Activated CD4-positive, alpha-beta memory T cell treated with anti-CD3 and anti-CD28 coated beads for 36 hours (primary cell): ENCODE data around the gene BMAL2. TPM values are rescaled to one million over a fixed set of nuclear protein-coding genes. Genes with fewer than 3 reads are reported as not detected.
A peak's percentile ranks its signal among the peaks of the same experiment; 100 is the strongest.

Source experiments
- CTCF ChIA-PET: fragments of 350-600 bp; sonication (Branson Sonifier 250); formaldehyde crosslinking; loops from one replicate; lab custom pipeline; 2021; ENCODE audit warnings: antibody characterized with exemption, inconsistent platforms; lab: Charles Lee
- POLR2A ChIA-PET: fragments of 350-600 bp; sonication (Branson Sonifier 250); formaldehyde crosslinking; loops from one replicate; lab custom pipeline; 2021; ENCODE audit warnings: antibody characterized with exemption; lab: Charles Lee
- DNase-seq: peaks from one replicate; pipeline ENCODE4 v3.0.0-alpha.2; 2020
- H3K27ac Mint-ChIP-seq: one replicate; pipeline ENCODE4 v1.8.0; 2021; ENCODE audit warnings: mixed read lengths
- H3K27me3 Mint-ChIP-seq: one replicate; pipeline ENCODE4 v1.8.0; 2021; ENCODE audit warnings: mixed read lengths
- H3K36me3 Mint-ChIP-seq: one replicate; pipeline ENCODE4 v1.8.0; 2021; ENCODE audit warnings: mixed read lengths
- H3K4me1 Mint-ChIP-seq: one replicate; pipeline ENCODE4 v1.8.0; 2021; ENCODE audit warnings: low read depth, mixed read lengths
- H3K4me3 Mint-ChIP-seq: one replicate; pipeline ENCODE4 v1.8.0; 2021; ENCODE audit warnings: mild to moderate bottlenecking, mixed read lengths
- H3K9me3 Mint-ChIP-seq: one replicate; pipeline ENCODE4 v1.8.0; 2021; ENCODE audit warnings: mixed read lengths
- intact Hi-C: fragments of 100-400 bp; cut with micrococcal nuclease; formaldehyde crosslinking; loops from one replicate; pipeline ENCODE4 v1.15.1; 2023
- total RNA-seq, 2 experiments: library from RNA; stranded (reverse); gene quantifications; one replicate each; pipeline ENCODE4 v1.2.3, GENCODE V29; 2021

Gene BMAL2
- total RNA-seq, 2 experiments from 2014 or later = 14.9 to 15.2 TPM

- Mint-ChIP-seq H3K9me3 (no peaks in the 10 kb centered on the region), H3K27ac (peak overlapping the region; percentile 9), H3K4me1 (peaks cover 4% of the 10 kb centered on the region), H3K36me3 (peaks cover 10% of the 10 kb centered on the region), H3K27me3 (no peaks in the 10 kb centered on the region), H3K4me3 (no peak overlapping the region)
- intact Hi-C loops = no loop called here
- no peak for DNase-seq
- ChIA-PET POLR2A (no interaction called here), CTCF (no interaction called here)
Observed at GRCh38 chr12:27299102-27299501, 33.5 kb upstream of the BMAL2 start.

- no peaks in the 10 kb centered on the region for H3K27me3 Mint-ChIP-seq
- no peaks in the 10 kb centered on the region for H3K9me3 Mint-ChIP-seq
- peaks cover 4% of the 10 kb centered on the region for H3K4me1 Mint-ChIP-seq
- H3K27ac Mint-ChIP-seq = no peak overlapping the region
- ChIA-PET POLR2A (interaction anchor here (0.7 kb wide), 1 partner anchor 10 kb away, joined by 4 read pairs; no protein-coding TSS in a partner anchor), CTCF (interaction anchor here (0.6 to 1.2 kb wide), 2 partner anchors 160 to 285 kb away, joined by 3 to 4 read pairs; no protein-coding TSS in a partner anchor)
- peaks cover 10% of the 10 kb centered on the region for H3K36me3 Mint-ChIP-seq
- DNase-seq = no peak
- H3K4me3 Mint-ChIP-seq = no peak overlapping the region
- intact Hi-C loops = no loop called here
Observed at GRCh38 chr12:27300226-27300625, 32.4 kb upstream of the BMAL2 start.

- intact Hi-C loops = no loop called here
- no peaks in the 10 kb centered on the region for H3K4me1 Mint-ChIP-seq
- H3K27ac Mint-ChIP-seq = no peak overlapping the region
- POLR2A ChIA-PET = no interaction called here
- no peaks in the 10 kb centered on the region for H3K27me3 Mint-ChIP-seq
- DNase-seq = no peak
- H3K4me3 Mint-ChIP-seq = no peak overlapping the region
- CTCF ChIA-PET = interaction anchor here (0.8 to 6.4 kb wide), 9 partner anchors 22 to 689 kb away, joined by 3 to 103 read pairs (median 3); partner anchors contain the start of genes STK38L and TM7SF3
- no peaks in the 10 kb centered on the region for H3K9me3 Mint-ChIP-seq
- H3K36me3 Mint-ChIP-seq = peaks cover 10% of the 10 kb centered on the region
Observed at GRCh38 chr12:27303139-27304111, 29.2 kb upstream of the BMAL2 start.

- H3K9me3 Mint-ChIP-seq = no peaks in the 10 kb centered on the region
- H3K4me3 Mint-ChIP-seq = no peak overlapping the region
- no peaks in the 10 kb centered on the region for H3K4me1 Mint-ChIP-seq
- H3K27me3 Mint-ChIP-seq = no peaks in the 10 kb centered on the region
- H3K27ac Mint-ChIP-seq = no peak overlapping the region
- ChIA-PET POLR2A (no interaction called here), CTCF (interaction anchor here (0.6 to 6.4 kb wide), 23 partner anchors 8 to 453 kb away, joined by 3 to 103 read pairs (median 4); partner anchors contain the start of genes MED21 and TM7SF3)
- DNase-seq = no peak
- intact Hi-C loops = no loop called here
- H3K36me3 Mint-ChIP-seq = peaks cover 6% of the 10 kb centered on the region
Observed at GRCh38 chr12:27304856-27305255, 27.8 kb upstream of the BMAL2 start.

GRCh38 chr12:27305673-27306456 lies 26.8 kb upstream of the BMAL2 start:
- POLR2A ChIA-PET = interaction anchor here (0.6 to 1.2 kb wide), 5 partner anchors 26 to 290 kb away, joined by 3 to 4 read pairs (median 3); partner anchors contain the start of gene STK38L
- H3K27ac Mint-ChIP-seq = no peak overlapping the region
- intact Hi-C loops = loop anchor here (1.0 to 2.0 kb wide), 5 partner anchors 61 to 452 kb away; partner anchors contain the start of genes MED21 and STK38L
- no peaks in the 10 kb centered on the region for H3K4me1 Mint-ChIP-seq
- CTCF ChIA-PET = interaction anchor here (0.6 to 6.4 kb wide), 64 partner anchors 9 to 1247 kb away, joined by 3 to 103 read pairs (median 4); partner anchors contain the start of genes ITPR2, MED21, STK38L and TM7SF3
- no peak for DNase-seq
- H3K36me3 Mint-ChIP-seq = peaks cover 10% of the 10 kb centered on the region
- H3K9me3 Mint-ChIP-seq = no peaks in the 10 kb centered on the region
- no peak overlapping the region for H3K4me3 Mint-ChIP-seq
- no peaks in the 10 kb centered on the region for H3K27me3 Mint-ChIP-seq

GRCh38 chr12:27309293-27309994 lies 23.2 kb upstream of the BMAL2 start:
- ChIA-PET CTCF (interaction anchor here (1.3 to 1.4 kb wide), 3 partner anchors 270 to 294 kb away, joined by 3 to 5 read pairs (median 4); partner anchors contain the start of gene MED21), POLR2A (no interaction called here)
- Mint-ChIP-seq H3K27me3 (no peaks in the 10 kb centered on the region), H3K9me3 (no peaks in the 10 kb centered on the region), H3K27ac (no peak overlapping the region), H3K4me1 (no peaks in the 10 kb centered on the region), H3K4me3 (no peak overlapping the region), H3K36me3 (peaks cover 13% of the 10 kb centered on the region)
- DNase-seq = no peak
- intact Hi-C loops = no loop called here

- no peaks in the 10 kb centered on the region for H3K4me1 Mint-ChIP-seq
- no peak for DNase-seq
- CTCF ChIA-PET = interaction anchor here (1.3 to 1.4 kb wide), 2 partner anchors 270 to 295 kb away, joined by 3 to 4 read pairs; no protein-coding TSS in a partner anchor
- POLR2A ChIA-PET = no interaction called here
- intact Hi-C loops = no loop called here
- no peak overlapping the region for H3K4me3 Mint-ChIP-seq
- peaks cover 14% of the 10 kb centered on the region for H3K36me3 Mint-ChIP-seq
- H3K27ac Mint-ChIP-seq = no peak overlapping the region
- H3K9me3 Mint-ChIP-seq = no peaks in the 10 kb centered on the region
- no peaks in the 10 kb centered on the region for H3K27me3 Mint-ChIP-seq
Observed at GRCh38 chr12:27309995-27310315, 22.7 kb upstream of the BMAL2 start.

- DNase-seq = no peak
- intact Hi-C loops = no loop called here
- Mint-ChIP-seq H3K4me1 (no peaks in the 10 kb centered on the region), H3K36me3 (peaks cover 15% of the 10 kb centered on the region), H3K27ac (no peak overlapping the region), H3K9me3 (no peaks in the 10 kb centered on the region), H3K27me3 (no peaks in the 10 kb centered on the region), H3K4me3 (no peak overlapping the region)
- ChIA-PET CTCF (interaction anchor here (0.6 kb wide), 1 partner anchor 390 kb away, joined by 5 read pairs; no protein-coding TSS in a partner anchor), POLR2A (no interaction called here)
Observed at GRCh38 chr12:27316947-27317346, 15.7 kb upstream of the BMAL2 start.

GRCh38 chr12:27319409-27319808 lies 13.2 kb upstream of the BMAL2 start:
- POLR2A ChIA-PET = no interaction called here
- Mint-ChIP-seq H3K36me3 (peaks cover 15% of the 10 kb centered on the region), H3K27me3 (no peaks in the 10 kb centered on the region), H3K27ac (no peak overlapping the region), H3K9me3 (no peaks in the 10 kb centered on the region), H3K4me1 (no peaks in the 10 kb centered on the region), H3K4me3 (no peak overlapping the region)
- CTCF ChIA-PET = no interaction called here
- intact Hi-C loops = no loop called here
- DNase-seq = no peak

- H3K27me3 Mint-ChIP-seq = no peaks in the 10 kb centered on the region
- POLR2A ChIA-PET = interaction anchor here (0.6 kb wide), 1 partner anchor 72 kb away, joined by 5 read pairs; no protein-coding TSS in a partner anchor
- no peaks in the 10 kb centered on the region for H3K4me1 Mint-ChIP-seq
- H3K27ac Mint-ChIP-seq = no peak overlapping the region
- DNase-seq = no peak
- no peaks in the 10 kb centered on the region for H3K9me3 Mint-ChIP-seq
- peaks cover 15% of the 10 kb centered on the region for H3K36me3 Mint-ChIP-seq
- H3K4me3 Mint-ChIP-seq = no peak overlapping the region
- CTCF ChIA-PET = interaction anchor here (0.7 kb wide), 1 partner anchor 58 kb away, joined by 3 read pairs; no protein-coding TSS in a partner anchor
- intact Hi-C loops = no loop called here
Observed at GRCh38 chr12:27319848-27320247, 12.8 kb upstream of the BMAL2 start.

- intact Hi-C loops = no loop called here
- Mint-ChIP-seq H3K36me3 (peaks cover 8% of the 10 kb centered on the region), H3K9me3 (no peaks in the 10 kb centered on the region), H3K4me1 (peaks cover 4% of the 10 kb centered on the region), H3K27me3 (no peaks in the 10 kb centered on the region), H3K27ac (no peak overlapping the region), H3K4me3 (no peak overlapping the region)
- no peak for DNase-seq
- ChIA-PET CTCF (interaction anchor here (0.8 kb wide), 1 partner anchor 309 kb away, joined by 3 read pairs; no protein-coding TSS in a partner anchor), POLR2A (interaction anchor here (1.1 kb wide), 1 partner anchor 9 kb away, joined by 3 read pairs; no protein-coding TSS in a partner anchor)
Observed at GRCh38 chr12:27324530-27324929, 8.1 kb upstream of the BMAL2 start.
